Measurements from ENCODE around the gene PNMT. TPM values are rescaled to one million over a fixed set of nuclear protein-coding genes. Genes with fewer than 3 reads are reported as not detected.

Gene PNMT
- total and polyA plus RNA-seq, 8 donors = 0.45 to 16.6 (median 7.1) TPM; not detected in 2

- no peak for DNase-seq
- peaks cover 0 to 67% (median 45%) of the 10 kb centered on the region in 3 donors for H3K27me3 ChIP-seq
- no peaks in the 10 kb centered on the region for H3K9me3 ChIP-seq
- no peak for TF ChIP-seq POLR2AphosphoS5 (IDR thresholded peaks at IDR 0.05)
- no peak for TF ChIP-seq CTCF (IDR thresholded peaks at IDR 0.05)
- no peak for TF ChIP-seq POLR2A (IDR thresholded peaks at IDR 0.05)
- no peak for TF ChIP-seq EP300 (IDR thresholded peaks at IDR 0.05)
- H3K36me3 ChIP-seq = no peaks in the 10 kb centered on the region
- H3K27ac ChIP-seq = no peak overlapping the region
- intact Hi-C loops (cut with DNase I; ENCODE audit: low total_unique reads) = no loop called here
- H3K4me1 ChIP-seq = peaks cover 33 to 58% (median 55%) of the 10 kb centered on the region in 4 donors
- H3K4me3 ChIP-seq = no peak overlapping the region
- 43 to 66% (median 63%) methylated on average over 4 of the region's 4 CpGs for WGBS, 5 donors
Observed at GRCh38 chr17:39670746-39671145, 2.5 kb downstream of the PNMT start.

- Histone ChIP-seq H3K27ac (peak overlapping the region in 1 of 5 donors; percentile 5), H3K9me3 (no peaks in the 10 kb centered on the region), H3K4me1 (peaks cover 42 to 58% (median 57%) of the 10 kb centered on the region in 4 donors), H3K4me3 (no peak overlapping the region), H3K27me3 (peaks cover 0 to 55% (median 37%) of the 10 kb centered on the region in 3 donors), H3K36me3 (no peaks in the 10 kb centered on the region)
- TF ChIP-seq CTCF (IDR thresholded peaks at IDR 0.05) (peak in 5 of 7 experiments; percentile 23 to 68 (median 50)), POLR2A (IDR thresholded peaks at IDR 0.05) (no peak)
- peak; percentile 57 to 80 for DNase-seq
- intact Hi-C loops (cut with DNase I; ENCODE audit: low total_unique reads) = no loop called here
- WGBS, 5 donors = 30 to 36% (median 32%) methylated on average over 16 to 19 of the region's 19 CpGs
Observed at GRCh38 chr17:39671651-39672521, 3.6 kb downstream of the PNMT start.

- DNase-seq = peak in 1 of 2 donors; percentile 4
- Histone ChIP-seq H3K4me1 (peaks cover 39 to 58% (median 57%) of the 10 kb centered on the region in 4 donors), H3K4me3 (no peak overlapping the region), H3K9me3 (no peaks in the 10 kb centered on the region), H3K36me3 (no peaks in the 10 kb centered on the region), H3K27me3 (peaks cover 0 to 47% (median 29%) of the 10 kb centered on the region in 3 donors), H3K27ac (no peak overlapping the region)
- no peak for TF ChIP-seq POLR2AphosphoS5 (IDR thresholded peaks at IDR 0.05)
- TF ChIP-seq CTCF (IDR thresholded peaks at IDR 0.05) = no peak
- no peak for TF ChIP-seq POLR2A (IDR thresholded peaks at IDR 0.05)
- no peak for TF ChIP-seq EP300 (IDR thresholded peaks at IDR 0.05)
- intact Hi-C loops (cut with DNase I; ENCODE audit: low total_unique reads) = no loop called here
- 75 to 86% (median 80%) methylated on average over 14 to 15 of the region's 15 CpGs for WGBS, 5 donors
Observed at GRCh38 chr17:39672522-39673334, 4.5 kb downstream of the PNMT start.

- intact Hi-C loops (cut with DNase I; ENCODE audit: low total_unique reads) = no loop called here
- TF ChIP-seq EP300 (IDR thresholded peaks at IDR 0.05) (no peak), CTCF (IDR thresholded peaks at IDR 0.05) (no peak), POLR2AphosphoS5 (IDR thresholded peaks at IDR 0.05) (no peak), POLR2A (IDR thresholded peaks at IDR 0.05) (no peak)
- Histone ChIP-seq H3K4me1 (peaks cover 39 to 58% (median 57%) of the 10 kb centered on the region in 4 donors), H3K9me3 (no peaks in the 10 kb centered on the region), H3K4me3 (no peak overlapping the region), H3K27me3 (peaks cover 0 to 39% (median 21%) of the 10 kb centered on the region in 3 donors), H3K27ac (no peak overlapping the region), H3K36me3 (no peaks in the 10 kb centered on the region)
- no peak for DNase-seq
- 80 to 86% (median 83%) methylated on average over 12 to 13 of the region's 13 CpGs for WGBS, 5 donors
Observed at GRCh38 chr17:39673335-39674081, 5.3 kb downstream of the PNMT start.

Data from stomach (tissue), 9 donors.